HG03097 (cell line): ENCODE results near the gene BLMH.

ENCODE experiments used
- ATAC-seq: cut with Tn5 transposase; IDR thresholded peaks from one replicate; pipeline ENCODE4 v1.9.1; 2021; ENCODE audit not compliant: unreplicated experiment, low FRiP score

The BLMH gene

GRCh38 chr17:30309591-30309990 is 17.8 kb upstream of the BLMH start:
- ATAC-seq, result no peak

DNA sequence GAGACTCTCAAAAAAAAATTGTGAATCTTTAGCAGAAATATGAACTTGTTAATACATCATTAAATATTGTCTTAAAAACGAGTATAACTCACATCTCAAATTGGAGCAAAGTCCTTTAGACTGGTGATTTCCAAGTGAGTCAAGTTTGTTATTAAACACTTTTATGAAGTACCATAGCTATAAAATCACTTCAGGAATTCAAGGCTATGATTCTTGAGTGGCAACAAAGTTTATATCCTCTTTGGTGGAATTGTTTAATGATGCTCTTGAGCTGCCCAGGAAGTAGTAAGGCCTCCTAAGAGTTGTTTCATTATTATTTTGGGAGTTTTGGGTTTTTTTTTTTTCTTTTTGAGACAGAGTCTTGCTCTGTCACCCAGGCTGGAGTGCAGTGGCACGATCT is 16.7 kb upstream of the BLMH start:
- no peak for ATAC-seq

GRCh38 chr17:30304778-30305177 is 13.0 kb upstream of the BLMH start:
- ATAC-seq, result no peak

- ATAC-seq, result no peak
Measured at GRCh38 chr17:30302241-30302640, 10.5 kb upstream of the BLMH start.

DNA sequence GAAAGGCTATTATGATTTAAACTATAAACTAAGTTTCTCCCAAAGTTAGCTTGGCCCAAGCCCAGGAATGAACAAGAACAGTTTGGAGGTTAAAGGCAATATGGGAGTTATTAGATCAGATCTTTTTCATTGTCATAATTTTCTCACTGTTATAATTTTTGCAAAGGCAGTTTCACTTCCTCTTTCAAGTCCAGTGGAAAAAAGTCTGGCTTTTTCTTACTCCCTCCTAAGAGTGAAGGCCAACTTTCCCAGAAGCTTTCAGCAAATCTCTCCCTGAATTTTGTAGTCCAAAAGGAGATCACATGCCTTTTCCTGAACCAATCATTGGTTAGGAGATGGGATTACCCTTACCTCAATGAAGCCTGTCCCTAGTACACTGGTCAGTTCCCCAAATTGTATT is 9.1 kb upstream of the BLMH start:
- ATAC-seq, result no peak

DNA sequence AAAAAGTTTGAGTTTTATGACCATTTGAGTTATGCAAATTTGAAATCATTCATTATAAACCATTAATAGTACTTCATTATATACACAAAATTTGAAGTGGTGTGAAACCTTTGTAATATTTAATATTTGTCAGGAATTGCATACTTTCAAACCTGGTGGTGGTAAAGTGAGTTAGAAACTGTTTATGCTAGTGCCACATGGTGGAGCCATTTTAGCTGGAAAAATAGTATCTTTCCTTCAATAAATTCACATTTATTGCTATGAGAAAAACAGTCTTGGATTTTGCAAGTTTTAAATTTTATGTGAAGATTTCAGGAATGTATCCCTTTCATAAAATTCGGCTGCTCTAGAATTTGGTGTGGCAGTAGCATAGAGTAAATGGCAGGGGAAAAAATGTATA is 7.3 kb upstream of the BLMH start:
- ATAC-seq, result no peak

GRCh38 chr17:30297715-30298114 is 6.0 kb upstream of the BLMH start:
- no peak for ATAC-seq

DNA sequence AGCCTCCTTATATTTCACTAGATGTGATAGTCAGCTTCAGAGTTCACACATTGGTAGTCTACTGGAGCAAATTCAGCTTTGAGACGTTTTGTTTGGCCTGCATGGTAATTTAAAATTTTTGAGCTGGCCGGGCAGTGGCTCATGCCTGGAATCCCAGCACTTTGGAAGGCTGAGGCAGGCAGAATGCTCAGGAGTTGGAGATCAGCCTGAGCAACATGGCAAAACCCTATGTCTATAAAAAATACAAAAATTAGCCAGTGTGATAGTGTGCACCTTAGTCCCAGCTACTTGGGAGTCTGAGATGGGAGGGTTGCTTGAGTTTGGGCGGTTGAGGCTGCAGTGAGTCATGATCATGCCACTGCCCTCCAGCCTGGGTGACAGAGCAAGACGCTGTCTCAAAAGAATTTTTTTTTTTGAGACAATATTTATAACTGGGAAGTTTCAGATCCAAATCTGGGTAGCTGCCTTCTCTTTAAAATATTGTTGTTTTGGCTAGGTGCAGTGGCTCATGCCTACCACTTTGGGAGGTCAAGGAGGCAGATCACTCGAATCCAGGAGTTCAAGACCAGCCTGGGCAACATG is 4.8 kb upstream of the BLMH start:
- no peak for ATAC-seq

GRCh38 chr17:30292286-30292858 is 628 bp upstream of the BLMH start:
- ATAC-seq, result no peak

GRCh38 chr17:30290696-30291542 is 825 bp downstream of the BLMH start:
- no peak for ATAC-seq

GRCh38 chr17:30290077-30290476 is 1.7 kb downstream of the BLMH start:
- ATAC-seq, result no peak

- ATAC-seq, result no peak
Measured at GRCh38 chr17:30279156-30279555, 12.6 kb downstream of the BLMH start.

DNA sequence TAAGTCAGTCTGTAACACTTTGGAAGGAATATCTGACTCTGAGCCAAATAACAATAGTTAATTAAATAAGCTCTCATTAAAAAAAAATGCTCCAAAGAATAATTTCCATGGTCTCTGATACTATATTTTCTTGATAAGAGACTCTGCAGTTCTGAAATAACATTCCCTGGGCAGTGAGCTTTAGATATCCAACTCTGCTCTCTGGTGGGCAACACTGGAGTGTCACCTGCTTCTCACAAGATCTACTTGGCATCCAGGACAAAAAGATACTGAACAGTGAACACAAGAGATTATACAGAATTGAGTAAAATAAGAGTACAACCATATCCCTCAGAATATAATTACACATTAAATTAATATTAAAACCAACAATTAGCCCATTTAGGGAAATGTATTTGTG is 13.7 kb downstream of the BLMH start:
- ATAC-seq, result no peak

DNA sequence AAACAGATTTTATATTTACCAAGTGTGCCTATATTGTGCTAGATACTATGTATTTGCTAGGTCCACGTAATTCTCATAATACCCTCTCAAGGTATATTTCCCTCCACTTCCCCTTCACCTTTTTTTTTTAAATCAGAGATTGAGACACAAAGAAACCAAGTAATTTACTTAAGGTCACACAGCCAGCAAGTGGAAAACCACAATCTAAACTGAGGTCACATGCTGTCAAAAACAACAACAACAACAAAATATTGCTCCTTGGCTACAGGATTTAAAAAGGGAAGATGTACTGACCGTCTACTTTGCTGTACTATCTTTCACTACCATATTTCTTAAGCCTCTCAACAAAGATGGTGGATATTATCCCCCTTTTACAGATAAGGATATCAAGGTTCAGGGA is 15.8 kb downstream of the BLMH start:
- ATAC-seq, result no peak

DNA sequence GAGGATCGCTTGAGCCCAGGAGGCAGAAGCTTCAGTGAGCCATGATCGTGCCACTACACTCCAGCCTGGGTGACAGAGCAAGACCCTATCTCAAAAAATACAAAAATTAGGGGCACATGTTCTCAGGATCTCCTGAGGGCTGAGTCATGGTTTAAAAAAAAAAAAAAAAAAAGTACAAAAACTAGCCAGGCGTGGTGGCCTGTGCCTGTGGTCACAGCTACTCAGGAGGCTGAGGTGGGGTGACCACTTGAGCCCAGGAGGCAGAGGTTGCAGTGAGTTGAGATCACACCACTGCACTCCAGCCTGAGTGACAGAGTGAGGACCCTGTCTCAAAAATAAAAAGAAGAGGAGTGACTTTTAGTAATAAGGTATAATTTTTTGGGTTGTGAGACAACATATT is 16.9 kb downstream of the BLMH start:
- ATAC-seq, result no peak

GRCh38 chr17:30273373-30273772 is 18.4 kb downstream of the BLMH start:
- ATAC-seq, result no peak

DNA sequence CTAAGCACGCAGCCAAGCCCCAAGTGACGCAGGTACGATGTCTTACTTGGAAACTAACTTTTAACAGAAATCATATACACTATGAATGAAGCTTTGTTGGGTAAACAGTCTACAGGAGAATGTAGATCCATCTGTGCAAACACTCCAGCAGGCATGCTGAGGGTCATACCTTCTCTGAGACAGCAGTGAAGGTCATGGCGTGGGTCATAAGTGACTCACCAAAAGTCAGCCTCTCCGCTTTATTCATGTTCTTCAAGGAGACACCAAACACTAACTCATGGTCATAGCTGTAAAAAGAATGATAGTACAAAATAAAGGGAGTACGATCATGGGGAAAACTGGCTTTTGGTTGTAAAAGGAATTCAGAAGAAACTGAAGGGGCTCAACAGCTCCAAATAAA is 20.6 kb downstream of the BLMH start:
- no peak for ATAC-seq

- ATAC-seq, result no peak
Measured at GRCh38 chr17:30267625-30268024, 24.1 kb downstream of the BLMH start.

DNA sequence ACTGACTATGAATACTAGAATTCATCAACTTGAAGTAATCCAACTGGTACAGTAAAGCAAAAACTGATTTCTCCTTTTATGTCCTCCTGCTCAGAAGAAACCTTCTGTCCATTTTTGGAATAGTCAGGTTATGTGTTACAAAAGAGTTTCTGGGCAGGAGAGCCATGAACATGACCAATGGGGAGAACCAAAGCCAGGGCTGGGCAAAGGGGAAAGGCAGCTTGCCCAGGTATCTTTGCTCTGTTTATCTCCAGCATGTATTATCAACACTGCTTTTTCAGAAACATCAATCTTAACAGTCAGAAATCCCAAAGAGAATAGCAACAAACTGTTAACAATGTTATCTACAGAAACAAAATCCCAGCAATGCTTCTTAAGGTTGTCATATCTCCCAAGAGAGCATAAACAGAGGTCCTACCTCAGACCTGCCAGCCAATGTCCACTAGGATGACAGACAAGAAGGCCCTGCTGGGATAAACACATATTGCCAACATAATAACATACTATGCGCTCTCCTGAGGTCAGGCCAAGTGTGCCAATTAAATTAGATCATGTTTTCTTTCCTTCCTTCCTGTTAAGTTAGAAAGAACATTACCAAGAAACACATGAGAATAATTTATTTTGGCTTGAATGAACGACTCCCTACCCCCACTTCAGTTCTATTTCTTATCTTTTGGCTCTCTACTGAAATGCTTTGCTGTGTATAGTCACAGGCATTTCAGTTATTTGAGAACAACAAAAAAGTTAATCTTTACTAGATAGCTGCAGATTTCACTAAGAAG is 28.0 kb downstream of the BLMH start:
- ATAC-seq, result no peak

DNA sequence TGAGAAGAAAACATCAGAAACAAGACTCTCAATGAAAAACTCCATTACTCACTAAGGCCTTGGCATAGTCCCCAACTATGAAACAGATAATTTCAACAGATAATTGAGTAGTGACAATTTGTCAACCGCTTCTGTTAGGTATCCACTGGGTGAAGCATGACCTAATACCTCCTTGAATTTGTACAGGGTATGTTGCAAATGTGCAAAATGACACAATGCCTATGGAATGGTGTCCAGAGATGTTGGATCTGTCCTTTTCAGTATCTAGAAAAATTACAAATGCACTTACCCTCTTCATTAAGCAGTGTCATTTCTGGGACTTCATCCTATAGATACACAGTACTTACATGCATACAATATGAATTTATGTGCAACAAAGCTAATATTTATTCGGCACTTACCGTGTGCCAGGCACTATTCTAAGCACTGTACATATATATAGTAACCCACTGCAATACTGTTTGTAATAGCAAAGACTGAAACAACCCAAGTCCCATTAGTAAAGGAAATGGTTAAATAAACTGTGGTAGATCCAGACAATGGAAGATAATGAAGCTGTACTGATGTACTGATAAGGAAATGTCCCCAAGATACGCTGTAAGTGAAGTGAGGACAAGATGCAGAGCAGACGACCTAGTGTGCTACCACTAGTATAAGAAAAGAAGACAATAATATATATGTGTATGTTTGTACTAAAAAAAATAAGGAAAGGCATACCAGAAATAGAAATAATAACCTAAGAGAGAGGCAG is 34.8 kb downstream of the BLMH start:
- no peak for ATAC-seq

DNA sequence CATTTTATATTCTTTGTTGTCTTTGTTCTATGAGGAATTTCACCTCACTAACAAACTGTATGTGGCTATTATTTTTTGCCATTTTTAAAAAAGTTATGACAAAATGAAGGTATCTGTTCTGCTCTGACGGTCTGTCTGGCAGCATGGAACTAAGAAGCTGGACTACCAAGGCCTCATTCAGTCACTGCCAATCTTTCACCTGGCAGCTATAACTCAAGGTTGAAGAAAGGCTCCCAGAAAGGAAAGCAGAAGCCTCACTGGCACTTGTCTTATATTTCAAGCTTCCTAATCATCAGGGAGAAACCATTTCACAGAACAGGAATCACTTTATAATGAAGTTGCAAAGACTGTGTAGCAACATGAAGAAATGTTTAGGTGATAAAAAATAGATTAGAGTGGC is 37.6 kb downstream of the BLMH start:
- ATAC-seq, result no peak
